HepG2 (cell line): ENCODE measurements around the gene GAS2L2. TPM values are rescaled to one million over a fixed set of nuclear protein-coding genes. Genes with fewer than 3 reads are reported as not detected.

ENCODE experiments used
- ATAC-seq: fragments of 200-7000 bp; cut with Tn5 transposase; 3 replicates; pipeline ENCODE4 v1.9.1; 2020; ENCODE audit warnings: mild to moderate bottlenecking, moderate library complexity
- BruUV-seq: library from RNA; stranded (reverse); fragments of 400-500 nt; replicated peaks from 2 replicates; lab custom pipeline; 2021; lab: Mats Ljungman, UMichigan
- CTCF ChIA-PET: fragments of 300-600 bp; formaldehyde crosslinking; extraction: SDS; loops from one replicate; lab custom pipeline; 2021; ENCODE audit warnings: low total read pairs, inconsistent platforms, low intra/inter-chr PET ratio; lab: Yijun Ruan, JAX
- POLR2A ChIA-PET: fragments of 350-600 bp; sonication (Branson Sonifier 250); formaldehyde crosslinking; loops from one replicate; lab custom pipeline; 2020; ENCODE audit warnings: antibody characterized with exemption, inconsistent platforms; lab: Yijun Ruan, JAX
- DNase-seq: peaks from one replicate; pipeline ENCODE4 v3.0.0-alpha.2; 2015; ENCODE audit warnings: low spot score
- FAIRE-seq: peaks from 3 replicates; lab custom pipeline; 2011; peaks lifted over from hg19 to GRCh38; lab: Jason Lieb, UNC
- H2AFZ ChIP-seq: one replicate; pipeline ENCODE4 v1.6.1; 2011; ENCODE audit warnings: low read length, inconsistent platforms
- H3K27ac ChIP-seq: fragments of 300-600 bp; 3 replicates; pipeline ENCODE4 v1.8.0; 2011; ENCODE audit warnings: mixed run types, mild to moderate bottlenecking, mixed read lengths, low read length, inconsistent platforms; ENCODE audit not compliant: insufficient read depth; ENCODE audit errors: extremely low read length
- H3K27me3 ChIP-seq, 2 experiments: fragments of 200-600 bp in 1 of 2; 2 replicates in 1 of 2; 3 replicates in 1 of 2; pipeline versions ENCODE4 v1.6.0 to v1.8.0; 2011; ENCODE audit warnings: low read length in 2 of 2, mild to moderate bottlenecking in 2 of 2, moderate library complexity in 2 of 2, inconsistent platforms in 1 of 2; ENCODE audit not compliant: insufficient read depth in 2 of 2, control insufficient read depth in 1 of 2
- H3K36me3 ChIP-seq, 2 experiments: fragments of 200-600 bp in 1 of 2; replicated peaks in 1 of 2; 2 replicates in 1 of 2; 3 replicates in 1 of 2; pipeline versions ENCODE4 v1.5.1 to v1.8.0; 2011; ENCODE audit warnings: low read length in 2 of 2, inconsistent platforms in 1 of 2; ENCODE audit not compliant: insufficient read depth in 2 of 2, control insufficient read depth in 1 of 2
- H3K4me1 ChIP-seq: 2 replicates; pipeline ENCODE4 v1.5.1; 2012; ENCODE audit warnings: low read length, inconsistent platforms; ENCODE audit not compliant: insufficient read depth
- H3K4me2 ChIP-seq: 2 replicates; pipeline ENCODE4 v1.6.0; 2011; ENCODE audit warnings: low read depth, low read length, inconsistent platforms
- H3K4me3 ChIP-seq, 3 experiments: fragments of 200-600 bp in 1 of 3; sonication (generic), shearing (Covaris generic) in 1 of 3; replicated peaks in 1 of 3; 2 replicates each; pipeline ENCODE4 v1.5.1; 2011 to 2016; ENCODE audit warnings: low read length in 3 of 3, inconsistent platforms in 2 of 3, low read depth in 2 of 3, mild to moderate bottlenecking in 2 of 3, control low read depth in 1 of 3, mixed read lengths in 1 of 3; ENCODE audit not compliant: insufficient read depth in 1 of 3
- H3K79me2 ChIP-seq: one replicate; pipeline ENCODE4 v1.6.1; 2011; ENCODE audit warnings: low read length, inconsistent platforms; ENCODE audit not compliant: insufficient read depth
- H3K9ac ChIP-seq: 2 replicates; pipeline ENCODE4 v1.6.0; 2011; ENCODE audit warnings: mild to moderate bottlenecking, low read depth, low read length, inconsistent platforms; ENCODE audit not compliant: insufficient read depth
- H3K9me3 ChIP-seq: 2 replicates; pipeline ENCODE4 v1.5.1; 2012; ENCODE audit warnings: mild to moderate bottlenecking, low read length
- H4K20me1 ChIP-seq: 2 replicates; pipeline ENCODE4 v1.6.0; 2011; ENCODE audit warnings: inconsistent platforms, mild to moderate bottlenecking, low read length, moderate library complexity; ENCODE audit not compliant: insufficient read depth
- ATF3 ChIP-seq: sonication (generic); formaldehyde crosslinking; IDR thresholded peaks from 2 replicates; pipeline ENCODE4 v1.4.0; 2020; ENCODE audit warnings: missing genetic modification reagents
- IRX3 ChIP-seq: sonication (generic); formaldehyde crosslinking; IDR thresholded peaks from 2 replicates; pipeline ENCODE4 v1.8.1; 2023; ENCODE audit warnings: mild to moderate bottlenecking, low read depth, missing genetic modification reagents, borderline replicate concordance
- MBNL3 ChIP-seq: fragments of 250-450 bp; sonication (Bioruptor Pico); conservative IDR thresholded peaks from 2 replicates; pipeline ENCODE4 v1.8.0; 2022; ENCODE audit warnings: mild to moderate bottlenecking, inconsistent platforms
- NFE2L2 ChIP-seq: fragments of 150-350 bp; IDR thresholded peaks from 2 replicates; pipeline ENCODE4 v1.6.1; 2014; ENCODE audit warnings: low read length
- PHF21A ChIP-seq: sonication (generic); formaldehyde crosslinking; IDR thresholded peaks from 2 replicates; pipeline ENCODE4 v1.5.0; 2020; ENCODE audit warnings: mild to moderate bottlenecking, missing genetic modification reagents
- RBAK ChIP-seq: sonication (generic); formaldehyde crosslinking; IDR thresholded peaks from 2 replicates; pipeline ENCODE4 v1.5.1; 2020; ENCODE audit warnings: mild to moderate bottlenecking, missing genetic modification reagents
- RORA ChIP-seq: sonication (generic); formaldehyde crosslinking; IDR thresholded peaks from 2 replicates; pipeline ENCODE4 v1.5.0; 2020; ENCODE audit warnings: mild to moderate bottlenecking, missing genetic modification reagents, moderate library complexity
- SAFB2 ChIP-seq: sonication (generic); formaldehyde crosslinking; IDR thresholded peaks from 2 replicates; pipeline ENCODE4 v1.5.1; 2020; ENCODE audit warnings: missing genetic modification reagents, low read depth, mild to moderate bottlenecking, borderline replicate concordance
- SRSF1 ChIP-seq: fragments of 200-400 bp; formaldehyde crosslinking; optimal IDR thresholded peaks from 2 replicates; pipeline ENCODE3; 2017; ENCODE audit warnings: mild to moderate bottlenecking, low read depth, low read length, moderate library complexity
- SRSF9 ChIP-seq: fragments of 200-400 bp; formaldehyde crosslinking; IDR thresholded peaks from 2 replicates; pipeline ENCODE4 v1.6.1; 2018; ENCODE audit warnings: borderline replicate concordance, mild to moderate bottlenecking, low read depth, low read length; ENCODE audit not compliant: insufficient read depth, poor library complexity, severe bottlenecking
- ZNF17 ChIP-seq: sonication (generic); formaldehyde crosslinking; IDR thresholded peaks from 2 replicates; pipeline ENCODE4 v1.5.0; 2020; ENCODE audit warnings: mild to moderate bottlenecking, missing genetic modification reagents
- ZNF367 ChIP-seq: sonication (generic); formaldehyde crosslinking; IDR thresholded peaks from 2 replicates; pipeline ENCODE4 v1.4.0; 2020; ENCODE audit warnings: missing genetic modification reagents, borderline replicate concordance
- ZNF549 ChIP-seq: sonication (generic); formaldehyde crosslinking; IDR thresholded peaks from 2 replicates; pipeline ENCODE4 v1.5.0; 2020; ENCODE audit warnings: missing genetic modification reagents
- ZNF660 ChIP-seq: sonication (generic); formaldehyde crosslinking; IDR thresholded peaks from 2 replicates; pipeline ENCODE4 v1.5.1; 2020; ENCODE audit warnings: mild to moderate bottlenecking, low read depth, missing genetic modification reagents, borderline replicate concordance
- ZNF737 ChIP-seq: sonication (generic); formaldehyde crosslinking; IDR thresholded peaks from 2 replicates; pipeline ENCODE4 v1.5.0; 2020; ENCODE audit warnings: missing genetic modification reagents, mild to moderate bottlenecking, borderline replicate concordance
- ZNF790 ChIP-seq: sonication (generic); formaldehyde crosslinking; IDR thresholded peaks from 2 replicates; pipeline ENCODE4 v1.8.0; 2022; ENCODE audit warnings: missing genetic modification reagents, mild to moderate bottlenecking, borderline replicate concordance
- WGBS: methylation state at CpG from one replicate; pipeline ENCODE4 v1.1.6; 2017; ENCODE audit warnings: low lambda C conversion rate; 5-methylcytosine and 5-hydroxymethylcytosine counted together
- in situ Hi-C: cut with HindIII; loops from 2 replicates; pipeline ENCODE4 v1.10.0; 2017; ENCODE audit warnings: low pct_unique_long_range_greater_than_20kb; ENCODE audit not compliant: extremely low pct_ligation_motif_present
- intact Hi-C: fragments of 100-400 bp; cut with micrococcal nuclease; formaldehyde crosslinking; loops from one replicate; pipeline ENCODE4 v1.10.0; 2022; ENCODE audit not compliant: unreplicated experiment
- polyA plus RNA-seq, 8 experiments: library from polyadenylated mRNA; depleted of rRNA in 3 of 8; stranded (reverse) in 7 of 8; unstranded in 1 of 8; fragments of >200 nt; fragmentation: Illumina TruSeq in 4 of 8; extraction: Trizol in 4 of 8; gene quantifications; 2 replicates each; pipeline versions ENCODE4 v1.2.1 to v1.2.3, GENCODE V29; 2011 to 2016; ENCODE audit warnings: low read depth in 4 of 8, missing spikeins in 1 of 8, mixed read lengths in 1 of 8; ENCODE audit not compliant: insufficient read depth in 1 of 8
- total RNA-seq, 5 experiments: library from RNA; depleted of rRNA; stranded (reverse); fragments of >200 nt; fragmentation: Illumina TruSeq; extraction: Trizol; gene quantifications; 2 replicates each; pipeline ENCODE4 v1.2.3, GENCODE V29; 2016; ENCODE audit warnings: low read depth in 1 of 5
- TF ChIP-seq, protein P1 (sequence below): sonication (generic); formaldehyde crosslinking; IDR thresholded peaks from 2 replicates; pipeline ENCODE4 v1.4.0; 2020; ENCODE audit warnings: low read depth, mild to moderate bottlenecking, missing genetic modification reagents

Gene GAS2L2
- total and polyA plus RNA-seq, 2 of the 13 experiments (the other 11 are each of a cell fraction or from before 2014, with no cell fraction given) = not detected

DNA sequence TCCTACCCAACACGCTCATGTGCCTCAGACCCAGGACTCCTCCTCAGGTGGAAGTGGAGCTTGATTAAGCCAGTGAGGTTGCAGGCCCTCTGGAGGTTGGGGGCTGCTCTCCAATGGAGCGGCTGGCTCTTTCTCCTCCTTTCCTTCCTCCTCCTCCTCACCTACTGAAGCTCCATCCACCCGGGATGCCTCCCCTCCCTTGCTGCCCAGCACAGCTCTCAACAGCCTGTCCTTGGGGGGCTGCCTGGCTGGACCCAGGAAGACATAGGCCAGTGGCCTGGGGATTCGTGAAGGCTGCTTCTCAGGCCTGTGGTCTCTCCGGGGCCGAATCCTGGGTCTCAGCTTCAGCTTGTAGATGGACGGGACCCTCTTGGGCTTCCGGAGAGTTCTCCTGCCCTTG lies 8.2 kb downstream of the GAS2L2 start:
- in situ Hi-C loops = loop anchor here (5.0 to 25.0 kb wide), 3 partner anchors 133 to 433 kb away; no protein-coding TSS in a partner anchor
- no TSS peak for BruUV-seq
- Histone ChIP-seq H3K36me3 (no peaks in the 10 kb centered on the region), H3K4me2 (no peak overlapping the region), H2AFZ (no peak overlapping the region), H3K9ac (no peak overlapping the region), H3K4me3 (no peak overlapping the region), H3K79me2 (no peaks in the 10 kb centered on the region), H3K9me3 (no peaks in the 10 kb centered on the region), H3K4me1 (peaks cover 10% of the 10 kb centered on the region), H3K27ac (no peak overlapping the region), H4K20me1 (no peaks in the 10 kb centered on the region), H3K27me3 (peaks cover 3 to 43% of the 10 kb centered on the region in 2 experiments; a peak in 4 of 5 replicates)
- intact Hi-C loops = loop anchor here (5.0 kb wide), 1 partner anchor 188 kb away; no protein-coding TSS in a partner anchor
- FAIRE-seq (no peak), ATAC-seq (no peak), DNase-seq (no peak)
- ChIA-PET CTCF (no interaction called here), POLR2A (no interaction called here)
- 17% methylated on average over 3 of the region's 8 CpGs for WGBS
- no peak for TF ChIP-seq ZNF549 (CRISPR knock-in tag)
- no peak for TF ChIP-seq NFE2L2
- no peak for TF ChIP-seq ZNF17
- no peak for TF ChIP-seq PHF21A (CRISPR knock-in tag)
- TF ChIP-seq MBNL3 (CRISPR knock-in tag) = no peak
- TF ChIP-seq SRSF1 = no peak
- no peak for TF ChIP-seq ZNF737 (CRISPR knock-in tag)
- TF ChIP-seq RBAK (CRISPR knock-in tag) = no peak
- no peak for TF ChIP-seq IRX3
- TF ChIP-seq ZNF790 (CRISPR knock-in tag) = no peak
- TF ChIP-seq SAFB2 (CRISPR knock-in tag) = no peak
- TF ChIP-seq SRSF9 = no peak
- TF ChIP-seq ZNF367 = no peak
- TF ChIP-seq RORA = no peak
- TF ChIP-seq, protein P1, sequence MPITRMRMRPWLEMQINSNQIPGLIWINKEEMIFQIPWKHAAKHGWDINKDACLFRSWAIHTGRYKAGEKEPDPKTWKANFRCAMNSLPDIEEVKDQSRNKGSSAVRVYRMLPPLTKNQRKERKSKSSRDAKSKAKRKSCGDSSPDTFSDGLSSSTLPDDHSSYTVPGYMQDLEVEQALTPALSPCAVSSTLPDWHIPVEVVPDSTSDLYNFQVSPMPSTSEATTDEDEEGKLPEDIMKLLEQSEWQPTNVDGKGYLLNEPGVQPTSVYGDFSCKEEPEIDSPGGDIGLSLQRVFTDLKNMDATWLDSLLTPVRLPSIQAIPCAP (CRISPR knock-in tag) = no peak
- TF ChIP-seq ATF3 (CRISPR knock-in tag) = no peak
- TF ChIP-seq ZNF660 = no peak
